CD4-positive, alpha-beta T cell treated with Interleukin-12 subunit alpha and Interleukin-12 subunit beta, for 1 hour (primary cell): ENCODE results near the gene PCDHA9.
"Not testable (repeated sequence)": the region's sequence is repeated elsewhere in the genome, so short reads cannot be mapped to it uniquely, and the experiment has no call there.

ENCODE experiments used
- DNase-seq: peaks from one replicate; pipeline ENCODE4 v3.0.0-alpha.2; 2020

Gene PCDHA9

DNA sequence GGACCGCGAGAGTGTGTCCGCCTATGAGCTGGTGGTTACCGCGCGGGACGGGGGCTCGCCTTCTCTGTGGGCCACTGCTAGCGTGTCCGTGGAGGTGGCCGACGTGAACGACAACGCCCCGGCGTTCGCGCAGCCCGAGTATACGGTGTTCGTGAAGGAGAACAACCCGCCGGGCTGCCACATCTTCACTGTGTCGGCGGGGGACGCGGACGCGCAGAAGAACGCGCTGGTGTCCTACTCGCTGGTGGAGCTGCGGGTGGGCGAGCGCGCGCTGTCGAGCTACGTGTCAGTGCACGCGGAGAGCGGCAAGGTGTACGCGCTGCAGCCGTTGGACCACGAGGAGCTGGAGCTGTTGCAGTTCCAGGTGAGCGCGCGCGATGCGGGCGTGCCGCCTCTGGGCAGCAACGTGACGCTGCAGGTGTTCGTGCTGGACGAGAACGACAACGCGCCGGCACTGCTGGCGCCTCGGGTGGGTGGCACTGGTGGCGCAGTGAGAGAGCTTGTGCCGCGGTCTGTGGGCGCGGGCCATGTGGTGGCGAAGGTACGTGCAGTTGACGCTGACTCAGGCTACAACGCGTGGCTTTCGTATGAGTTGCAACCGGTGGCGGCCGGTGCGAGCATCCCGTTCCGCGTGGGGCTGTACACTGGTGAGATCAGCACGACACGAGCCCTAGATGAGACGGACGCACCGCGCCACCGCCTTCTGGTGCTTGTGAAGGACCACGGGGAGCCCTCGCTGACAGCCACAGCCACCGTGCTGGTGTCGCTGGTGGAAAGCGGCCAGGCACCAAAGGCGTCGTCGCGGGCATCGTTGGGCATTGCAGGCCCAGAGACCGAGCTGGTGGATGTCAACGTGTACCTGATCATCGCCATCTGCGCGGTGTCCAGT lies 12.3 kb upstream of the PCDHA9 start:
- DNase-seq, result no peak

DNA sequence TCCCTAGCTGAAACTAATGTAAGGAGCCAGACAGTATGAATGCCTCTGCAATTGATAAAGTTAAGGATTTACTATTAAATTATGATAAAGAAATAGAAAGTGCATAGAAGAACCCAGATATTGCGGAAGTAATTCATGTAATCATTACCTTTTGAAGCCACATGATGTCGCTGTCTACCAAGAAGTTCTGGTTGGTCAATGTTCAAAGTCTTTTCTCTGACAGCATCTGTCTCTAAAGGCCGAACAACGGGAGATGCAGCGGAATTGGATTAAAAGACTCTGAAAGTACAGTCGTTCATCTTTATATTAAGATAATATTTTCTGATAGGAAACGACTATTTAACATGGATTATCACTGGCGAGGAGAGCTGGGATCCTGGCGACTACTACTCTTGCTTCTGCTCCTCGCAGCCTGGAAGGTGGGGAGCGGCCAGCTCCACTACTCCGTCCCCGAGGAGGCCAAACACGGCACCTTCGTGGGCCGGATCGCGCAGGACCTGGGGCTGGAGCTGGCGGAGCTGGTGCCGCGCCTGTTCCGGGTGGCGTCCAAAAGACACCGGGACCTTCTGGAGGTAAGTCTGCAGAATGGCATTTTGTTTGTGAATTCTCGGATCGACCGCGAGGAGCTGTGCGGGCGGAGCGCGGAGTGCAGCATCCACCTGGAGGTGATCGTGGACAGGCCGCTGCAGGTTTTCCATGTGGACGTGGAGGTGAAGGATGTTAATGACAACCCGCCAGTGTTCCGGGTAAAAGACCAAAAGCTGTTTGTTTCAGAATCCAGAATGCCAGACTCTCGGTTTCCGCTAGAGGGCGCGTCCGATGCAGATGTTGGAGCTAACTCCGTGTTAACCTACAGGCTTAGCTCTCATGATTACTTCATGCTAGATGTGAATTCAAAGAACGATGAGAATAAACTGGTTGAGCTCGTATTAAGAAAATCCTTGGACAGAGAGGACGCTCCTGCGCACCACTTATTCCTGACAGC lies 6.9 kb upstream of the PCDHA9 start, which contains the start of gene PCDHA8:
PCDHA8 (plus strand) TSS at position 210 of the 985 bp plus-strand sequence; CDS start at position 345, 135 bp downstream.
- DNase-seq, result peak; percentile 6

DNA sequence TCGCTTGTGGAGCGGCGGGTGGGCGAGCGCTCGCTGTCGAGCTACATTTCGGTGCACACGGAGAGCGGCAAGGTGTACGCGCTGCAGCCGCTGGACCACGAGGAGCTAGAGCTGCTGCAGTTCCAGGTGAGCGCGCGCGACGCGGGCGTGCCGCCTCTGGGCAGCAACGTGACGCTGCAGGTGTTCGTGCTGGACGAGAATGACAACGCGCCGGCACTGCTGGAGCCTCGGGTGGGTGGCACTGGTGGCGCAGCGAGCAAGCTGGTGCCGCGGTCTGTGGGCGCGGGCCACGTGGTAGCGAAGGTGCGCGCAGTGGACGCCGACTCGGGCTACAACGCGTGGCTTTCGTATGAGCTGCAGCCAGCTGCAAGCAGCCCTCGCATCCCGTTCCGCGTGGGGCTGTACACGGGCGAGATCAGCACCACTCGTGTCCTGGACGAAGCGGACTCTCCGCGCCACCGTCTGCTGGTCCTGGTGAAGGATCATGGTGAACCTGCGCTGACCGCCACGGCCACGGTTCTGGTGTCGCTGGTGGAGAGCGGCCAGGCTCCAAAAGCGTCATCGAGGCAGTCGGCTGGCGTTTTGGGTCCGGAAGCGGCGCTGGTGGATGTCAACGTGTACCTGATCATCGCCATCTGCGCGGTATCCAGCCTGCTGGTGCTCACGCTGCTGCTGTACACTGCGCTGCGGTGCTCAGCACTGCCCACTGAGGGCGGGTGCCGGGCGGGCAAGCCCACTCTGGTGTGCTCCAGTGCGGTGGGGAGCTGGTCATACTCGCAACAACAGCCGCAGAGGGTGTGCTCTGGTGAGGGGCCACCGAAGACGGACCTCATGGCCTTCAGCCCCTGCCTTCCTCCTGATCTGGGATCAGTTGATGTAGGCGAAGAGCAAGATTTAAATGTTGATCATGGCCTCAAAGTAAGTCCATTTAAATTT lies 5.1 kb upstream of the PCDHA9 start:
- DNase-seq, result no peak

DNA sequence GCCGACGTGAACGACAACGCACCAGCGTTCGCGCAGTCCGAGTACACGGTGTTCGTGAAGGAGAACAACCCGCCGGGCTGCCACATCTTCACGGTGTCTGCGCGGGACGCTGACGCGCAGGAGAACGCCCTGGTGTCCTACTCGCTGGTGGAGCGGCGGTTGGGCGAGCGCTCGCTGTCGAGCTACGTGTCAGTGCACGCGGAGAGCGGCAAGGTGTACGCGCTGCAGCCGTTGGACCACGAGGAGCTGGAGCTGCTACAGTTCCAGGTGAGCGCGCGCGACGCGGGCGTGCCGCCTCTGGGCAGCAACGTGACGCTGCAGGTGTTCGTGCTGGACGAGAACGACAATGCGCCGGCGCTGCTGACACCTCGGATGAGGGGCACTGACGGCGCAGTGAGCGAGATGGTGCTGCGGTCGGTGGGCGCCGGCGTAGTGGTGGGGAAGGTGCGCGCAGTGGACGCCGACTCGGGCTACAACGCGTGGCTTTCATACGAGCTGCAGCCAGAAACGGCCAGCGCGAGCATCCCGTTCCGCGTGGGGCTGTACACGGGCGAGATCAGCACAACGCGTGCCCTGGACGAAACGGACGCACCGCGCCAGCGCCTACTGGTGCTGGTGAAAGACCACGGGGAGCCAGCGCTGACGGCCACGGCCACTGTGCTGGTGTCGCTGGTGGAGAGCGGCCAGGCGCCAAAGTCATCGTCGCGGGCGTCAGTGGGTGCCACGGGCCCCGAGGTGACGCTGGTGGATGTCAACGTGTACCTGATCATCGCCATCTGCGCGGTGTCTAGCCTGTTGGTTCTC lies 1.9 kb downstream of the PCDHA9 start:
- not testable (repeated sequence) for DNase-seq

DNA sequence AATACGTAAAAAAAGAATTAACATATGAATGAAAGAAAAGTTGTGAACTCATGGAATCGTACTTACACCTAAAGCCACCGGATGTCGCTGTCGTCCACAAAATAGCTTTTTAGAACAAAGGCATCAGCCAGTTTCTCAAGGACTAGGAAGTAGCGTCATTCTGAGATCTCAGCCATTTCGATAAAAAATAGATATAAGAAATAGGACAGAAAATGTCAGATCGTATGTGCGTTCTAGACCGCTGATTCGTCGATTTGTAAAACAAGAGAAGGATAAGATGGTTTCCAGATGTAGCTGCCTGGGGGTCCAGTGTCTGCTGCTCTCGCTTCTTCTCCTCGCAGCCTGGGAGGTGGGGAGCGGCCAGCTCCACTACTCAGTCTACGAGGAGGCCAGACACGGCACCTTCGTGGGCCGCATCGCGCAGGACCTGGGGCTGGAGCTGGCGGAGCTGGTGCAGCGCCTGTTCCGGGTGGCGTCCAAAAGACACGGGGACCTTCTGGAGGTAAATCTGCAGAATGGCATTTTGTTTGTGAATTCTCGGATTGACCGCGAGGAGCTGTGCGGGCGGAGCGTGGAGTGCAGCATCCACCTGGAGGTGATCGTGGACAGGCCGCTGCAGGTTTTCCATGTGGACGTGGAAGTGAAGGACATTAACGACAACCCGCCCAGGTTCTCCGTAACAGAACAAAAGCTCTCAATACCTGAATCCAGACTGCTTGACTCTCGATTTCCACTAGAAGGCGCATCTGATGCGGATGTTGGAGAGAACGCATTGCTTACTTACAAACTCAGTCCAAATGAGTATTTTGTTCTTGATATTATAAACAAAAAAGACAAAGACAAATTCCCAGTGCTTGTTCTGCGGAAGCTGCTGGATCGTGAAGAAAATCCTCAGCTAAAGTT lies 7.8 kb downstream of the PCDHA9 start, which contains the start of gene PCDHA10:
PCDHA10 (plus strand) TSS at position 126 of the 903 bp plus-strand sequence; CDS start at position 278, 152 bp downstream.
- no peak for DNase-seq

DNA sequence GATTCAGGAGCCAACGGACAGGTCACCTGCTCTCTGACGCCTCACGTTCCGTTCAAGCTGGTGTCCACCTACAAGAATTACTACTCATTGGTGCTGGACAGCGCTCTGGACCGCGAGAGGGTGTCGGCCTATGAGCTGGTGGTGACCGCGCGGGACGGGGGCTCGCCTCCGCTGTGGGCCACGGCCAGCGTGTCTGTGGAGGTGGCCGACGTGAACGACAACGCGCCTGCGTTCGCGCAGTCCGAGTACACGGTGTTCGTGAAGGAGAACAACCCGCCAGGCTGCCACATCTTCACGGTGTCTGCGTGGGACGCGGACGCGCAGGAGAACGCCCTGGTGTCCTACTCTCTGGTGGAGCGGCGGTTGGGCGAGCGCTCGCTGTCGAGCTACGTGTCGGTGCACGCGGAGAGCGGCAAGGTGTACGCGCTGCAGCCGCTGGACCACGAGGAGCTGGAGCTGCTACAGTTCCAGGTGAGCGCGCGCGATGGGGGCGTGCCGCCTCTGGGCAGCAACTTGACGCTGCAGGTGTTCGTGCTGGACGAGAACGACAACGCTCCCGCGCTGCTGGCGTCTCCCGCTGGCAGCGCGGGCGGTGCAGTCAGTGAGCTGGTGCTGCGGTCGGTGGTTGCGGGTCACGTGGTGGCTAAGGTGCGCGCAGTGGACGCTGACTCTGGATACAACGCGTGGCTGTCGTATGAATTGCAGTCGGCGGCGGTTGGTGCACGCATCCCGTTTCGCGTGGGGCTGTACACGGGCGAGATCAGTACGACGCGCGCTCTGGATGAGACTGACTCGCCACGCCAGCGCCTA lies 9.2 kb downstream of the PCDHA9 start:
- no peak for DNase-seq

DNA sequence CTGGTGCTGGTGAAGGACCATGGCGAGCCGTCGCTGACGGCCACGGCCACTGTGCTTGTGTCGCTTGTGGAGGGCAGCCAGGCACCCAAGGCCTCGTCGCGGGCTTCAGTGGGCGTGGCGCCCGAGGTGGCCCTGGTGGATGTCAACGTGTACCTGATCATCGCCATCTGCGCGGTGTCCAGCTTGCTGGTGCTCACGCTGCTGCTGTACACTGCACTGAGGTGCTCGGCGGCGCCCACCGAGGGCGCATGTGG lies 9.7 kb downstream of the PCDHA9 start:
- DNase-seq, result no peak

DNA sequence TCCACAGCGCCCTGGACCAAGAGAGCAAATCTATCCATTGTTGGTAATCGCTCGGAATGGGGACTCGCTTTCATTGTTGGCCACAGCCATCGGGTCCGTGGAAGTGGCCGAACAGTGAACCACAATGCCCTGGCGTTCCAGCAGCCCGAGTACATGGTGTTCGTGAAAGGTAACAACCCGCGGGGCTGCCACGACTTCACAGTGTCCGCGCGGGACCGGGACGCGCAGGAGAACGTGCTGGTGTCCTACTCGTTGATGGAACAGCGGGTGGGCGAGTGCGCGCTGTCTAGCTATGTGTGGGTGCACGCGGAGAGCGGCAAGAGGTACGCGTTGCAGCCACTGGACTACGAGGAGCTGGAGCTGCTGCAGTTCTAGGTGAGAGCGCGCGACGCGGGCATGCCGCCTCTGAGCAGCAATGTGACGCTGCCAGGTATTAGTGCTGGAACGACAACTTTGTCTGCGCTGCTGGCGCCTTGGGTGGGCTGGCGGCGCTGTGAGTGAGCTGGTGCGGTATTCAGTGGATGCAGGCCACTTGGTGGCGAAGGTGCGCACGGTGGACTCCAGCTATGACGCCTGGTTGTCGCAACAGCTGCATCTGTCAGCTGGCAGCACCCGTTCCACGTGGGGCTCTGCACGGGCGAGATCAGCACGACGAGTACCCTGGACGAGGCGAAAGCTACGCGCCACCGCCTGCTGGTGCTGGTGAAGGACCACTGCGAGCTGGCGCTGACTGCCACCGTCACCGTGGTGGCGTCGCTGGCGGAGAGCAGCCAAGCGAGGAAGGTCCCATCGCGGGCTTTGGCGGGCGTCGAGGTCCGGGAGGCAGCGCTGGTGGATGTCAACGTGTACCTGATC lies 14.5 kb downstream of the PCDHA9 start:
- no peak for DNase-seq

DNA sequence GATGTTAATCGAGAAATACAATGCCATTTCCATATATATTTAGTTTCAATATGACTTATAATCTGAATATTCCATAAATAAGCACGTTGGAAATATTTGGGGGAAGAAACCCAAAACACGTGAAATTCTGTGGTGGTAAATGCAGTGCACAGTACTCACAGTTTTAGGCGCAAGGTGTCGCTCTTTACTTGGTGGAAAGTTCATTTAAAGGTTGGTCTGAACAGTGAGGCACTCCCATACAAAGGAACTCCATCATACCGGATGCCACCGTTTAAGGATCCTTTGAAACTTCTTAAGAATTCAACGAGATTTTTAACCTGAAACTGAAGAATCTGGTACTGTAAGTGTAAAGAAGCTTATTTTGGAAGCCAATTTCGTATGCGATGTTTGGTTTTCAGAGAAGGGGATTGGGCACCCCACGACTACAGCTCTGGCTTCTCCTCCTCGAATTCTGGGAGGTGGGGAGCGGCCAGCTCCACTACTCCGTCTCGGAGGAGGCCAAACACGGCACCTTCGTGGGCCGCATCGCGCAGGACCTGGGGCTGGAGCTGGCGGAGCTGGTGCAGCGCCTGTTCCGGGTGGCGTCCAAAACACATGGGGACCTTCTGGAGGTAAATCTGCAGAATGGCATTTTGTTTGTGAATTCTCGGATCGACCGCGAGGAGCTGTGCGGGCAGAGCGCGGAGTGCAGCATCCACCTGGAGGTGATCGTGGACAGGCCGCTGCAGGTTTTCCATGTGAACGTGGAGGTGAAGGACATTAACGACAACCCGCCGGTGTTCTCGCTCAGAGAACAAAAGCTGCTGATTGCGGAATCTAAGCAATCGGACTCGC lies 20.8 kb downstream of the PCDHA9 start, which contains the start of gene PCDHA11:
PCDHA11 (plus strand) TSS at position 237 of the 834 bp plus-strand sequence; CDS start at position 384, 147 bp downstream.
- no peak for DNase-seq

DNA sequence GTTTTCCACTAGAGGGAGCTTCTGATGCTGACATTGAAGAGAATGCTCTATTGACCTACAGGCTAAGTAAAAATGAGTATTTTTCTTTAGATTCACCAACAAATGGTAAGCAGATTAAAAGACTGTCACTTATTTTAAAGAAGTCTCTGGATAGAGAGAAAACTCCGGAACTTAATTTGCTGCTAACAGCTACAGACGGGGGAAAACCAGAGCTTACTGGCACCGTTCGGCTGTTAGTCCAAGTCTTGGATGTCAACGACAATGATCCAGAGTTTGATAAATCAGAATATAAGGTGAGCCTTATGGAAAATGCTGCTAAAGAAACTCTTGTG lies 21.3 kb downstream of the PCDHA9 start:
- DNase-seq, result no peak

DNA sequence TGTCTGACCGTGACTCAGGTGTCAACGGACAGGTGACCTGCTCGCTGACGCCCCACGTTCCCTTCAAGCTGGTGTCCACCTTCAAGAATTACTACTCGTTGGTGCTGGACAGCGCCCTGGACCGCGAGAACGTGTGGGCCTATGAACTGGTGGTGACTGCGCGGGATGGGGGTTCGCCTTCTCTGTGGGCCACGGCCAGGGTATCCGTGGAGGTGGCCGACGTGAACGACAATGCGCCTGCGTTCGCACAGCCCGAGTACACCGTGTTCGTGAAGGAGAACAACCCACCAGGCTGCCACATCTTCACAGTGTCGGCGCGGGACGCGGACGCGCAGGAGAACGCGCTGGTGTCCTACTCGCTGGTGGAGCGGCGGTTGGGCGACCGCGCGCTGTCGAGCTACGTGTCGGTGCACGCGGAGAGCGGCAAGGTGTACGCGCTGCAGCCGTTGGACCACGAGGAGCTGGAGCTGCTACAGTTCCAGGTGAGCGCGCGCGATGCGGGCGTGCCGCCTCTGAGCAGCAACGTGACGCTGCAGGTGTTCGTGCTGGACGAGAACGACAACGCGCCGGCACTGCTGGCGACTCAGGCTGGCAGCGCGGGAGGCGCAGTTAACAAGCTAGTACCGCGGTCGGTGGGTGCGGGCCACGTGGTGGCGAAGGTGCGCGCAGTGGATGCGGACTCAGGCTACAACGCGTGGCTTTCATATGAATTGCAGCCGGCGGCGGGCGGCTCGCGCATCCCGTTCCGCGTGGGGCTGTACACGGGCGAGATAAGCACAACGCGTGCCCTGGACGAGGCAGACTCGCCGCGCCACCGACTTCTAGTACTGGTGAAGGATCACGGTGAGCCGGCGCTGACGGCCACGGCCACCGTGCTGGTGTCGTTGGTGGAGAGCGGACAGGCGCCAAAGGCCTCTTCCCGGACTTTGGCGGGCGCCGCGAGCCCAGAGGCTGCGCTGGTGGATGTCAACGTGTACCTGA lies 22.3 kb downstream of the PCDHA9 start:
- no peak for DNase-seq

DNA sequence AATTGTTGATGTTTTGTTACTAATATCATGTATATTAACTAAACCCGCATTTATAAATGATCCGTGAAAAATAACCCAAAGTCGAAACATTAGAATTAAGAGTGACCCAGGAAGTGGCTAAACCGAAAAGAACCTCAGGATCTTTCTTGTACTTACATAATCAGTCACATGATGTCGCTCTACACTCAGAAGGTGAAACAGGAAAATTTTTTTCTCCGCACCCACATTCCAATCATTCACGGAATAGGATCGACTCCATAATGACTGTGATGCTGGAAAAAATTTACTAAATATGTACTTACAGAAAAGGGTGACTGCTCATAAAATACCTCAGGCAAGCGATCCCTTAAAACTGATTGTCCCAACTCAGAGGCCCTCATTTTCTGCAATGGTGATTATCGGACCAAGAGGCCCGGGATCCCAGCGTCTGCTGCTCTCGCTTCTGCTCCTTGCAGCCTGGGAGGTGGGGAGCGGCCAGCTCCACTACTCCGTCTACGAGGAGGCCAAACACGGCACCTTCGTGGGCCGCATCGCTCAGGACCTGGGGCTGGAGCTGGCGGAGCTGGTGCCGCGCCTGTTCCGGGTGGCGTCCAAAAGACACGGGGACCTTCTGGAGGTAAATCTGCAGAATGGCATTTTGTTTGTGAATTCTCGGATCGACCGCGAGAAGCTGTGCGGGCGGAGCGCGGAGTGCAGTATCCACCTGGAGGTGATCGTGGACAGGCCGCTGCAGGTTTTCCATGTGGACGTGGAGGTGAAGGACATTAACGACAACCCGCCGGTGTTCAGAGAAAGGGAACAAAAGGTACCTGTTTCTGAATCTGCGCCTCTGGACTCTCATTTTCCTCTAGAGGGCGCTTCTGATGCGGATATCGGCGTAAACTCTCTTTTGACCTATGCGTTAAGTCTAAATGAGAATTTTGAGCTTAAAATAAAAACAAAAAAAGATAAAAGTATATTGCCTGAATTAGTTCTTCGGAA lies 27.2 kb downstream of the PCDHA9 start, which contains the start of gene PCDHA12:
PCDHA12 (plus strand) TSS at position 224 of the 981 bp plus-strand sequence; CDS start at position 389, 165 bp downstream.
- no peak for DNase-seq

DNA sequence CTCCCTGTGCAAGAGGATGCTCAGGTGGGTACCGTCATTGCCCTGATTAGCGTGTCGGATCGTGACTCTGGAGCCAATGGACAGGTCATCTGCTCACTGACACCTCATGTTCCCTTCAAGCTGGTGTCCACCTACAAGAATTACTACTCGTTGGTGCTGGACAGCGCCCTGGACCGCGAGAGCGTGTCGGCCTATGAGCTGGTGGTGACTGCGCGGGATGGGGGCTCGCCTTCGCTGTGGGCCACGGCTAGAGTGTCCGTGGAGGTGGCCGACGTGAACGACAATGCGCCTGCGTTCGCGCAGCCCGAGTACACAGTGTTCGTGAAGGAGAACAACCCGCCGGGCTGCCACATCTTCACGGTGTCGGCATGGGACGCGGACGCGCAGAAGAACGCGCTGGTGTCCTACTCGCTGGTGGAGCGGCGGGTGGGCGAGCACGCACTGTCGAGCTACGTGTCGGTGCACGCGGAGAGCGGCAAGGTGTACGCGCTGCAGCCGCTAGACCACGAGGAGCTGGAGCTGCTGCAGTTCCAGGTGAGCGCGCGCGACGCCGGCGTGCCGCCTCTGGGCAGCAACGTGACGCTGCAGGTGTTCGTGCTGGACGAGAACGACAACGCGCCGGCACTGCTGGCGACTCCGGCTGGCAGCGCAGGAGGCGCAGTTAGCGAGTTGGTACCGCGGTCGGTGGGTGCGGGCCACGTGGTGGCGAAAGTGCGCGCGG lies 28.5 kb downstream of the PCDHA9 start:
- DNase-seq, result not testable (repeated sequence)

DNA sequence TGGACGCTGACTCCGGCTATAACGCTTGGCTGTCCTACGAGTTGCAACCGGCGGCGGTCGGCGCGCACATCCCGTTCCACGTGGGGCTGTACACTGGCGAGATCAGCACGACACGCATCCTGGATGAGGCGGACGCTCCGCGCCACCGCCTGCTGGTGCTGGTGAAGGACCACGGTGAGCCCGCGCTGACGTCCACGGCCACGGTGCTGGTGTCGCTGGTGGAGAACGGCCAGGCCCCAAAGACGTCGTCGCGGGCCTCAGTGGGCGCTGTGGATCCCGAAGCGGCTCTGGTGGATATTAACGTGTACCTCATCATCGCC lies 29.0 kb downstream of the PCDHA9 start:
- no peak for DNase-seq
